ENCODE results near the gene COPB1. TPM values are rescaled to one million over a fixed set of nuclear protein-coding genes. Genes with fewer than 3 reads are reported as not detected.

COPB1 gene
- total and polyA plus RNA-seq, 2 of the 13 experiments (the other 11 are each of a cell fraction or from before 2014, with no cell fraction given), result 114 to 195 TPM

DNA sequence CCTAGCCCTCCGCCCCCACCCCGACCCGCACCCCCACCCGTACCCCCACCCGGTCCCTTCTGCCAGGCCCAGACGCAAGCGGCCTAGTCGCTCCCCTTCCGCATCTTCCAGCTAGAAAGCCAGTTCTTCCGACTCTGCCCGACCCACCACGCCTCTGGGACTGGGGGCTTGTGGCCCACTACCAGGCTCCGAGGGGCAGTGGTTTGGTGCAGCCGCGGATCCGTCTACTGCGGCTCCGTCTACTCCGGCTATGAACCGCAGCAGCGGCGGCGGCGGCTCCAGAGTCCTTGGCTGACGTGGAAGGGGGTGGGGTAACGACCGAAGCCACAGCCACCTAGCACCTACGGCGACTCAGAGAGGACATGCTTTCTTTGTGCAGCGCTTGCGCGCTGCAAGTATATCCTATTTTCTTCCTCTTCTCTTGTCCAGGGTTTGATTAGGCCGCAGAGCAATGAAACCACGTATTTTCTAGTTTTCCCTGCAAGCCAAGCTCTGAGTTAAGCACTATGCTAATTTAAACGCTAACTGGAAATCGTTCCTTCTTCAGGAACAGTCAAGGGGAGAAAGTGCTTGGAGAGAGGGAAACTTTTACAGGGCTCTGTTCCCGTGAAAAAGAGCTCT is at the start of gene COPB1 (continued):
- TF ChIP-seq SOX6 (IDR thresholded peaks at IDR 0.05), result no peak
- TF ChIP-seq SOX6 (CRISPR knock-in tag; IDR thresholded peaks at IDR 0.05), result peak; percentile 35; the same call in 1 of the 2 replicates
- TF ChIP-seq SP4 (CRISPR knock-in tag; IDR thresholded peaks at IDR 0.05), result peak; percentile 76
- TF ChIP-seq HOXD1 (CRISPR knock-in tag; IDR thresholded peaks at IDR 0.05), result no peak
- no peak; the same call in 1 of the 2 replicates for TF ChIP-seq SMAD9 (CRISPR knock-in tag; IDR thresholded peaks at IDR 0.05)
- TF ChIP-seq, protein P1, sequence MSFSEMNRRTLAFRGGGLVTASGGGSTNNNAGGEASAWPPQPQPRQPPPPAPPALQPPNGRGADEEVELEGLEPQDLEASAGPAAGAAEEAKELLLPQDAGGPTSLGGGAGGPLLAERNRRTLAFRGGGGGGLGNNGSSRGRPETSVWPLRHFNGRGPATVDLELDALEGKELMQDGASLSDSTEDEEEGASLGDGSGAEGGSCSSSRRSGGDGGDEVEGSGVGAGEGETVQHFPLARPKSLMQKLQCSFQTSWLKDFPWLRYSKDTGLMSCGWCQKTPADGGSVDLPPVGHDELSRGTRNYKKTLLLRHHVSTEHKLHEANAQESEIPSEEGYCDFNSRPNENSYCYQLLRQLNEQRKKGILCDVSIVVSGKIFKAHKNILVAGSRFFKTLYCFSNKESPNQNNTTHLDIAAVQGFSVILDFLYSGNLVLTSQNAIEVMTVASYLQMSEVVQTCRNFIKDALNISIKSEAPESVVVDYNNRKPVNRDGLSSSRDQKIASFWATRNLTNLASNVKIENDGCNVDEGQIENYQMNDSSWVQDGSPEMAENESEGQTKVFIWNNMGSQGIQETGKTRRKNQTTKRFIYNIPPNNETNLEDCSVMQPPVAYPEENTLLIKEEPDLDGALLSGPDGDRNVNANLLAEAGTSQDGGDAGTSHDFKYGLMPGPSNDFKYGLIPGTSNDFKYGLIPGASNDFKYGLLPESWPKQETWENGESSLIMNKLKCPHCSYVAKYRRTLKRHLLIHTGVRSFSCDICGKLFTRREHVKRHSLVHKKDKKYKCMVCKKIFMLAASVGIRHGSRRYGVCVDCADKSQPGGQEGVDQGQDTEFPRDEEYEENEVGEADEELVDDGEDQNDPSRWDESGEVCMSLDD (CRISPR knock-in tag; IDR thresholded peaks at IDR 0.05; ENCODE audit: borderline replicate concordance), result no peak
- no peak for TF ChIP-seq ZNF446 (CRISPR knock-in tag; IDR thresholded peaks at IDR 0.05)
- peak; percentile 92; the same call in 1 of the 2 replicates for TF ChIP-seq IRF9 (CRISPR knock-in tag; IDR thresholded peaks at IDR 0.05; ENCODE audit: borderline replicate concordance)
- no peak for TF ChIP-seq ZNF552 (CRISPR knock-in tag; IDR thresholded peaks at IDR 0.05; ENCODE audit: borderline replicate concordance)
- 0 out of 2 replicates have a peak, but pooled peaks have one; percentile 66 for TF ChIP-seq ARHGAP35 (CRISPR knock-in tag; IDR thresholded peaks at IDR 0.05; ENCODE audit: borderline replicate concordance)
- no peak for TF ChIP-seq ZNF83 (CRISPR knock-in tag; IDR thresholded peaks at IDR 0.05; ENCODE audit: borderline replicate concordance)
- TF ChIP-seq ZNF432 (CRISPR knock-in tag; IDR thresholded peaks at IDR 0.05; ENCODE audit: borderline replicate concordance), result no peak
- TF ChIP-seq ZNF33B (CRISPR knock-in tag; IDR thresholded peaks at IDR 0.05), result no peak
- TF ChIP-seq, protein P2, sequence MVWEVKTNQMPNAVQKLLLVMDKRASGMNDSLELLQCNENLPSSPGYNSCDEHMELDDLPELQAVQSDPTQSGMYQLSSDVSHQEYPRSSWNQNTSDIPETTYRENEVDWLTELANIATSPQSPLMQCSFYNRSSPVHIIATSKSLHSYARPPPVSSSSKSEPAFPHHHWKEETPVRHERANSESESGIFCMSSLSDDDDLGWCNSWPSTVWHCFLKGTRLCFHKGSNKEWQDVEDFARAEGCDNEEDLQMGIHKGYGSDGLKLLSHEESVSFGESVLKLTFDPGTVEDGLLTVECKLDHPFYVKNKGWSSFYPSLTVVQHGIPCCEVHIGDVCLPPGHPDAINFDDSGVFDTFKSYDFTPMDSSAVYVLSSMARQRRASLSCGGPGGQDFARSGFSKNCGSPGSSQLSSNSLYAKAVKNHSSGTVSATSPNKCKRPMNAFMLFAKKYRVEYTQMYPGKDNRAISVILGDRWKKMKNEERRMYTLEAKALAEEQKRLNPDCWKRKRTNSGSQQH (CRISPR knock-in tag; IDR thresholded peaks at IDR 0.05; ENCODE audit: low read depth), result peak; percentile 91
- TF ChIP-seq PHF8 (CRISPR knock-in tag; IDR thresholded peaks at IDR 0.05), result peak; percentile 99
- TF ChIP-seq, protein P3, sequence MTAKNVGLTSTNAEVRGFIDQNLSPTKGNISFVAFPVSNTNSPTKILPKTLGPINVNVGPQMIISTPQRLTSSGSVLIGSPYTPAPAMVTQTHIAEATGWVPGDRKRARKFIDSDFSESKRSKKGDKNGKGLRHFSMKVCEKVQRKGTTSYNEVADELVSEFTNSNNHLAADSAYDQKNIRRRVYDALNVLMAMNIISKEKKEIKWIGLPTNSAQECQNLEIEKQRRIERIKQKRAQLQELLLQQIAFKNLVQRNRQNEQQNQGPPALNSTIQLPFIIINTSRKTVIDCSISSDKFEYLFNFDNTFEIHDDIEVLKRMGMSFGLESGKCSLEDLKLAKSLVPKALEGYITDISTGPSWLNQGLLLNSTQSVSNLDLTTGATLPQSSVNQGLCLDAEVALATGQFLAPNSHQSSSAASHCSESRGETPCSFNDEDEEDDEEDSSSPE (CRISPR knock-in tag; IDR thresholded peaks at IDR 0.05), result no peak
- TF ChIP-seq ZNF3 (CRISPR knock-in tag; IDR thresholded peaks at IDR 0.05), result peak; percentile 27
- peak; percentile 28; the same call in 1 of the 2 replicates for TF ChIP-seq HMG20B (CRISPR knock-in tag; conservative IDR thresholded peaks at IDR 0.05)
- TF ChIP-seq ZNF33A (CRISPR knock-in tag; IDR thresholded peaks at IDR 0.05; ENCODE audit: borderline replicate concordance), result 0 out of 2 replicates have a peak, but pooled peaks have one; percentile 11
- TF ChIP-seq MIER3 (CRISPR knock-in tag; IDR thresholded peaks at IDR 0.05; ENCODE audit: borderline replicate concordance), result no peak; the same call in 1 of the 2 replicates
- no peak; the same call in 1 of the 2 replicates for TF ChIP-seq ZNF335 (CRISPR knock-in tag; IDR thresholded peaks at IDR 0.05)
- TF ChIP-seq, protein P4, sequence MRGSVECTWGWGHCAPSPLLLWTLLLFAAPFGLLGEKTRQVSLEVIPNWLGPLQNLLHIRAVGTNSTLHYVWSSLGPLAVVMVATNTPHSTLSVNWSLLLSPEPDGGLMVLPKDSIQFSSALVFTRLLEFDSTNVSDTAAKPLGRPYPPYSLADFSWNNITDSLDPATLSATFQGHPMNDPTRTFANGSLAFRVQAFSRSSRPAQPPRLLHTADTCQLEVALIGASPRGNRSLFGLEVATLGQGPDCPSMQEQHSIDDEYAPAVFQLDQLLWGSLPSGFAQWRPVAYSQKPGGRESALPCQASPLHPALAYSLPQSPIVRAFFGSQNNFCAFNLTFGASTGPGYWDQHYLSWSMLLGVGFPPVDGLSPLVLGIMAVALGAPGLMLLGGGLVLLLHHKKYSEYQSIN (CRISPR knock-in tag; IDR thresholded peaks at IDR 0.05; ENCODE audit: borderline replicate concordance), result no peak
- no peak for TF ChIP-seq STAT5B (CRISPR knock-in tag; IDR thresholded peaks at IDR 0.05)
